Measurements from ENCODE around the gene TEX54. TPM values are rescaled to one million over a fixed set of nuclear protein-coding genes. Genes with fewer than 3 reads are reported as not detected.
A peak's percentile ranks its signal among the peaks of the same experiment; 100 is the strongest.

TEX54 gene
- total RNA-seq, 1 experiment from 2014 or later: not detected

DNA sequence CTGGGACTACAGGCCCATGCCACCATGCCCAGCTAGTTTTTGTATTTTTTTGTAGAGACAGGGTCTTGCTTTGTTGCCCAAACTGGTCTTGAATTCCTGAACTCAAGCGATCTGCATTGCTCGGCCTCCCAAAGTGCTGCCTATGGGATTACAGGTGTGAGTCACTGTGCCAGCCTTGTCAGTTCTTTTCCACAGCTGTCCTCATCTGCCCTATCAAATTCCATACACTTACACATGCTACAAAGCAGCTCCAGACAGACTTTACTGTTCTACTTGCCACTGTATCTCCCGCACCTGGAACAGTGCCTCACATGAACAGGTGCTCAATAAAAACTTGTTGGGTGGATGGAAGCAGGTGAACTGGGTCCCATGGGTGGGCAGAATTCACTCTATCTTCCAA lies 9.0 kb downstream of the TEX54 start:
- Histone ChIP-seq H3K27me3 (no peaks in the 10 kb centered on the region), H3K27ac (no peak overlapping the region), H3K4me1 (no peaks in the 10 kb centered on the region), H3K9me3 (replicated peaks) (no peaks in the 10 kb centered on the region), H3K36me3 (peaks cover 47% of the 10 kb centered on the region), H3K4me3 (no peak overlapping the region)
- peak in 1 of 2 experiments; percentile 27 for DNase-seq

DNA sequence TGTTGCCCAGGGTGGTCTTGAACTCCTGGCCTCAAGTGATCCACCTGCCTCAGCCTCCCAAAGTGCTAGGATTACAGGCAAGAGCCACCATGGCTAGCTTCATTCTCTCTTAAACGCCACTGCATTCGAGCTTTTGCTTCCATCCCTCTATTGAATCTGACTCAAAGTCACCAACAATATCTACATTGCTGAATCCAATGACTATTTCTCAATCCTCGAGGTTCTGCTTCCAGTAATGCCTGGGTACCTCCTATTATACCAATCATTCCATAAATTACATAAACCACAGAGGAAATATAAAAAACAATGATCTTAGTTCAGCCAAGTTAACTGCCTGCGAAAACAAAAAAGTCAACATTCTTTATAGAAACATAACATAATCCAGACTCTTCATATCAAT lies 15.5 kb downstream of the TEX54 start:
- DNase-seq: no peak
- Histone ChIP-seq H3K36me3 (peaks cover 20% of the 10 kb centered on the region), H3K27me3 (no peaks in the 10 kb centered on the region), H3K4me3 (no peak overlapping the region), H3K4me1 (no peaks in the 10 kb centered on the region), H3K9me3 (replicated peaks) (no peaks in the 10 kb centered on the region), H3K27ac (no peak overlapping the region)

DNA sequence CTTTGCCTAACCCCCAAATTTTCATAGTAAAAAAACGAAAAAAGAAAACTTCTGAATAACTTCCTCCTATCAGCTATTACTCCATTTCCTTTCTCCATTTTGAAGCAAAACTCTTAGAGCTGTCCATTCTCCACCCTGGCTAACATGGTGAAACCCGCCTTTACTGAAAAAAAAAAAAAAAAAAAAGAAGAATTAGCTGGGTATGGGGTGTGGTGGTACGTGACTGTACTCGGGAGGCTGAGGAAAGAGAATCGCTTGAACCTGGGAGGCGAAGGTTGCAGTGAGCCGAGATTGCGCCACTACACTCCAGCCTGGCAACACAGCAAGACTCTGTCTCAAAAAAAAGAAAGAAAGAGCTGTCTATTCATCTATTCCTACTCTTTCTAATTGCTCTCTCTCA lies 16.1 kb downstream of the TEX54 start:
- DNase-seq: no peak
- Histone ChIP-seq H3K4me3 (no peak overlapping the region), H3K27me3 (no peaks in the 10 kb centered on the region), H3K9me3 (replicated peaks) (no peaks in the 10 kb centered on the region), H3K36me3 (peaks cover 16% of the 10 kb centered on the region), H3K27ac (no peak overlapping the region), H3K4me1 (no peaks in the 10 kb centered on the region)

DNA sequence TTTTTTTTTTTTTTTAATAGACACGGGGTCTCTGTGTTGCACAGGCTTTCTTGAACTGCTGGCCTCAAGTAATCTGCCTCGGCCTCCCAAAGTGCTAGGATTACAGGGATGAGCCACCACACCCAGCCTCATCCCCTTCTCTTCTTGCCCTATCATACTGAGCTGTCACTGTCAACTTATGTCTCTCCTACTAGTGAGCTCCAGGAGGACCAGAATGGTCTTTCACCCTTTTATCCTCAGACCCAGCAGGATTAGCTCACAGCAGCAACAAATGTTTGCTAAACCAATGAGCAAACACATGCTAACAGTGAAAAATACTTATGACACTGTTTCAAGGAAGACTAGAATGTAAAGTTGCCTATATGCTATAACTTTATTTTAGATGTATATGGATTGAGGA lies 21.0 kb downstream of the TEX54 start:
- no peaks in the 10 kb centered on the region for H3K27me3 ChIP-seq
- no peak overlapping the region for H3K4me3 ChIP-seq
- no peaks in the 10 kb centered on the region for H3K9me3 ChIP-seq (replicated peaks)
- no peaks in the 10 kb centered on the region for H3K4me1 ChIP-seq
- H3K27ac ChIP-seq: no peak overlapping the region
- no peaks in the 10 kb centered on the region; the same call in 1 of the 2 replicates for H3K36me3 ChIP-seq
- DNase-seq: no peak

DNA sequence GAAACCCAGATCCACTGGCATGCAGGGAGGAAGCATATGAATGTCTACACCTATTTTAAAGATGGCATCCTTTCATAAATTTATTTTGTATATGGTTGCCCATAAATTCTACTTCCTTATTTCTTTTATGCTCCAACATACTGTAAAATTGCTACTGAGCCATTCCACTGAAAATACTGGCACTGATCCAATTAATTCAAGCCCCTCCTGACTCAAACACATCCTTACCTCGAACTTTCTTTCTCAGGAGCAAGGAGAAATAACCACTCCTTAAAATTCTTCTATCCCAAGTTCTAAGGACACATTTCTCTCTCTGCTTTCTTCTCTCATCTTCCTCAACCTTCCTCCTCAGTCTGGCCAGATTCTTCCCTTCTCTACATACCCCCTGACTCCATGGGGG lies 21.9 kb downstream of the TEX54 start:
- Histone ChIP-seq H3K4me1 (no peaks in the 10 kb centered on the region), H3K27ac (no peak overlapping the region), H3K36me3 (no peaks in the 10 kb centered on the region; the same call in 1 of the 2 replicates)

DNA sequence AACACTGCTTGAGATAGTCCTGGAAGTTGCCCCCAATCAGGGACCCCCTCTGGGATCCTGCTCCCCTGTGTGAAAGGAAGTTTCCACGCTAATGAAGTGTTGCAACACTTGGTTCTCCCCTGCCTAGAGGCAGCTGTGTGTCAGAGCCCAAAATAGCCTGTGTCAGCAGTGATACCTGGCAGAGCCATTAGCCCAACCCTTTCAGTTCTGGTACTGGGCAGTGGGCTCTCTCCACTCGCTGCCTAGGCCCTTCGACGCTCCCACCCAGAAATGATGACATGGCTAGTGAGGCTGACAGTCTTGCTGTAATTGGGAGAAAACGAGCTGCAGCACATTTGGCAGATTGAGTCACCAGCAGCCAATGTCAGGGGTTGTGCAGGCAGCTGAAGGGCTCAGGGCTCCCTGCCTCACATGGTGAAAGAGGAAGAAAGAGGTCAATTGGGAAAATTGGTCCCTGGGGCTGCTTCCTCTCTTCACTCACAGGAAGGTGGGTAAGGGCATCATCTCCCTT lies 26.0 kb downstream of the TEX54 start:
- Histone ChIP-seq H3K9me3 (replicated peaks) (no peaks in the 10 kb centered on the region), H3K27me3 (no peaks in the 10 kb centered on the region), H3K4me3 (no peak overlapping the region), H3K36me3 (peaks cover 16% of the 10 kb centered on the region), H3K4me1 (peaks cover 6% of the 10 kb centered on the region; the same call in 1 of the 2 replicates), H3K27ac (no peak overlapping the region)
- no peak for DNase-seq

More for the DNA sequence above, 21.9 kb downstream of the TEX54 start:
- no peak for DNase-seq
- Histone ChIP-seq H3K4me3 (no peak overlapping the region), H3K9me3 (replicated peaks) (no peaks in the 10 kb centered on the region), H3K27me3 (no peaks in the 10 kb centered on the region)

DNA sequence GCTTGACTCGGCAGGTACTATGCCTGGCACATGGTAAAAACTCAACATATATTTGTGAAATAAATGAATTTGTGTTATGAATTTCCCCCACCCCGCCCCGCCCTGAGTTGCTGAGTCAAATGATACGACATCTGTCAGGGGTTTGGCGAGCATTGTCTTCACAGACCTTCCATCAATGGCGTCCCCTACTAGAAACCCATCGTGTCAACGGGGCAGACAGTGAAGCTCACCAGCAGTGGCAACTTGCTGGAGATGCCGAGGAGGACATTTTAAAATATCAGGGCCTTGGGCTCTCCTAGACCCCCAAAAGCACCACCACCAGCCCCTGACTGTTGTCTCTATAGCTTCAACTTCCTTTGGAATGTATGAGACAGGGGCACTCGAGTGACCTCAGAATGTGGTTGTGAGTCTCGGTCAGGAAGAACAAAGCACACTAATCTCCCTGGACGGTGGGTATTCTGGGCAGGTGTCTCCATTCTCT lies 26.6 kb downstream of the TEX54 start:
- Histone ChIP-seq H3K9me3 (replicated peaks) (no peaks in the 10 kb centered on the region), H3K27me3 (no peaks in the 10 kb centered on the region), H3K36me3 (peaks cover 22% of the 10 kb centered on the region), H3K4me3 (peak overlapping the region; percentile 74), H3K27ac (no peak overlapping the region), H3K4me1 (peaks cover 6% of the 10 kb centered on the region; the same call in 1 of the 2 replicates)
- DNase-seq: no peak

DNA sequence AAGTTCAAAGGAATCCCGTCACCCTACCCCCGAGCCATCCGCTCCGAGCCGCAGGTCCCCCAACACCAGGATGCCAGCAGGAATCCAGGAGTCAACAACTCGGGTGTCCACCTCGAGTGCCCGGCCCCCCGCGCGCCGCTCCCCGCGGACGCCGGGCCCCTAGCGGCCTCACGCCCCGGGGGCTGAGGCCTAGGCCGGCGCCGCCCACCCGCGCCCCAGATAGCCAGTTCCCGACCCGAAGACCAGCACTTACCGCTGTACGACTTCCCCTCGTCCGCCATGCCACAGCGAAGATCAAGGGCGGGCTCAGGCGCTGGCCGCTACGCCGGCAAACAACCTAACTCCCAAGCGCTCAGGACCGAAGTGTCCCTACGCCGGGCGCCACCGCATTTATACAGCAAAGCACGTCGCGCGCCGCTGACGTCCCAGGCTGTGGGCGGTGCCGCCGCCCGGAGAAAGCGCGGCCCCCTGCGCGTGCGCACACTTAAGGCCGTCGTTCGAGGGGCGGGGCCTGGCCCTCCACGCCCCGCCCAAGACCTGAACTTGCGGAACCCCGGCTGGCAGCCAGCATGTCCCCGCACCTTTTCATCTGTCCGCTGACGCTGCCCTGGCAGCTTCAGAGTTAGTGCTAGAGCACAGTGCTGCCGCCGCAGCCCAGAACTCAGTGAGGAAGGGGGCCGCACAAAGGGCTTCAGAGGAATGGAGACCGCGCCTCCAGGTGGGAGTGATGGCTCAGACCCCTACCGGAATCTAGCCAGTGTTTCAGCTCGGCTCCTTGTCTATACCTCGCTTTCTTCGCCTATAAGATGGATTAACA lies 27.4 kb downstream of the TEX54 start, which contains the start of gene NXF1:
Gene NXF1 (minus strand): TSS at position 365 of the 817 bp plus-strand sequence. CDS start 84 bp downstream, at position 281.
- Histone ChIP-seq H3K4me3 (peak within 1 kb of the TSS; percentile 74), H3K27me3 (no peaks in the 10 kb centered on the region), H3K36me3 (peaks cover 27% of the 10 kb centered on the region), H3K4me1 (peaks cover 6% of the 10 kb centered on the region; the same call in 1 of the 2 replicates), H3K27ac (peak within 1 kb of the TSS; percentile 4; the same call in 1 of the 2 replicates), H3K9me3 (replicated peaks) (no peaks in the 10 kb centered on the region)
- peak; percentile 91 to 95 for DNase-seq

DNA sequence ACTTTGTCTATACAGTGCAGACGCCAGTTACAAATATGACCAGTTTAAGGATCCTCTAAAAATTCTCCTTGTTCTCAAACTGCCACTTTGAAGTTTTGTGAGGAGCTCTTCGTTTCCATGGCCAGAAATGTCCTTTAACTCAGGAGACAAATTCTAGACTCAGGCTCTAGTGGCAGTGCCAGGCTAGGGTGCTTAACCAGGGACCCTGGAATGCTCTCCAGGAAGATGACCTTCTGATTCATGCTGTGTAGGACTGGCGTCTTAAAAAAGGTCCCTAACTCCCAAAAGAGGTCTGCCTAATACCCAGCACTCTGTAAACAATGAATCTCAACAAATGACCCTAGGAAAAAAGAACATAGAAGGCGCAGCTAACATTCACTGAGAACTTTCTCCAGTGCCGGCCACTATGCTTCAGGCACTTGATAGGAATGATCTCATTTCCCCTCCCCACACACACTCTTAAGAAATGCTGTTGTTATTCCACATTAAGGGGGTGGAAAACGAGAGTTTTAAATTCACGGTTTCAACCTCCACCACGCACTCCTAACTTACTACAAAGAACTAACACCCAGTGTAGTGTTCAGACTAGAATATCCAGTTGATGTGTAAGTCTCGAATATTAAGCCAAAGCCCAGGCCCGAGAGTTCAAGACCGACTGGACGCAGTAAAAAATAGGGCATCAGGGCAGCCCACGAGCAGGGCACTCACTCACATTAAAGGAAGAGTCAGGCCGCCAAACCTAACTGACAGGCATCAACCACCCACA lies 28.1 kb downstream of the TEX54 start:
- H3K4me1 ChIP-seq: peaks cover 6% of the 10 kb centered on the region; the same call in 1 of the 2 replicates
- peaks cover 33% of the 10 kb centered on the region for H3K36me3 ChIP-seq
- no peaks in the 10 kb centered on the region for H3K27me3 ChIP-seq
- H3K27ac ChIP-seq: peak overlapping the region; percentile 4; the same call in 1 of the 2 replicates
- H3K9me3 ChIP-seq (replicated peaks): no peaks in the 10 kb centered on the region
- H3K4me3 ChIP-seq: peak overlapping the region; percentile 74
- DNase-seq: peak in 1 of 2 experiments; percentile 33

DNA sequence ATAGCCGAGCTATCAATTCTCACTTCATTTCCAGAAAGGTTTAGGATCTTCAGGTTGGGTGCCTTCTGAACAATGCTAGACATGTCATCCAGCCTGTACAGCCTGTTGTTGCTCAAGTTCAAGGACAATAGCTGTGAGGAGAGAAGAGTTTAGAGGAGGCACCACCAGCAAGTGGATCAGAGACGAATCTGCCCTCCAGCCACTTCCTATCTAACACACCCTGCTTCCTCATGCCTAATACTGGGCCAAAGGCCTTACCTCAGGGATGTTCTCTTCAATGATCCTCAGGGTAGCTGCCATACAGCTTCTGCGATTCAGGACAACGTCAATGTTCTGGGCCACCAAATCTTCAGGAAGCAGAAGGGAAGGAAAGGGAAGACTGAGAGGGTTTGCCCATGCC lies 31.6 kb downstream of the TEX54 start:
- no peaks in the 10 kb centered on the region for H3K27me3 ChIP-seq
- no peak for DNase-seq
- H3K27ac ChIP-seq: no peak overlapping the region
- no peak overlapping the region for H3K4me3 ChIP-seq
- H3K36me3 ChIP-seq: peaks cover 57% of the 10 kb centered on the region
- peaks cover 6% of the 10 kb centered on the region; the same call in 1 of the 2 replicates for H3K4me1 ChIP-seq
- no peaks in the 10 kb centered on the region for H3K9me3 ChIP-seq (replicated peaks)

DNA sequence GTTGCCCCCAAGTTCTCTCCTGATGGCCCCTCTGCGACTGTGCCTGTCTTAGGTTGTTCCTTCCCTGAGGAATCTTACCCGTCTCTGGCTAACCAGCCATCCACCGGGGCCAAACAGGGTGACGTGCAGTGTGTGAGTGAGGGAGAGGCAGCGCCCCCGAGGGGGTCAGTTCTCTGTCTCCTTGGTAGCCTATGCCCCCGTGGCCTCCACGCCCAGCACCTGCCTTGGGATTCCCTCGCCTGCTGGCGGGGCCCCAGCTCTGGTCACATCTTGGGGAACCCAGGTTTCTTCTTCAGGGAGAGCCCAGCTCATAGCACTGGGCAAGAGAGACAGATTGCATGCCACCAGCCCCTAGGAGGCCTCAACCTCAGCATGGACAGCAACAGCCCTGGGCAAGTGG lies 33.2 kb downstream of the TEX54 start:
- DNase-seq: no peak
- Histone ChIP-seq H3K27me3 (no peaks in the 10 kb centered on the region), H3K9me3 (replicated peaks) (no peaks in the 10 kb centered on the region), H3K4me3 (no peak overlapping the region), H3K27ac (no peak overlapping the region), H3K4me1 (peaks cover 6% of the 10 kb centered on the region; the same call in 1 of the 2 replicates), H3K36me3 (peaks cover 72% of the 10 kb centered on the region)

DNA sequence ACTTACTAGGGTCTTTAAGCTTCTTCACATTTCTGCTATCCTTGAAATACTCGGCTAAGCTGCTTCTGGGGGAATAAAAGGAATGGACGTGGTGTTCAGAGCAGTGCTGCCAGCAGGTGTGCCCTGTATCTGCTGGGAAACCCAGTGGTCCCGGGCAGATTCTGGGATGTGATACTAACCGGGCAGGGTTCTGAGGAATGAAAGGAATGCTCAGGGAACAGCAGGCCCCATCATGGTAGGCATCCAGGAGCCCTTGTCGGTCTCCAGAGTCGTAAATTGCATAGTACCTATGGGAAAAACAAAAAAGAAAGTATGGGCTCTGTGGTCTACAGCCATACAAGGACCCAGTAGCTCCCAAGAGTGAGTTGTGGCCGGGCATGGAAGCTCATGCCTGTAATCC lies 36.4 kb downstream of the TEX54 start:
- Histone ChIP-seq H3K4me3 (no peak overlapping the region), H3K27ac (no peak overlapping the region), H3K27me3 (no peaks in the 10 kb centered on the region), H3K4me1 (no peaks in the 10 kb centered on the region), H3K36me3 (peaks cover 67% of the 10 kb centered on the region), H3K9me3 (replicated peaks) (no peaks in the 10 kb centered on the region)
- no peak for DNase-seq

DNA sequence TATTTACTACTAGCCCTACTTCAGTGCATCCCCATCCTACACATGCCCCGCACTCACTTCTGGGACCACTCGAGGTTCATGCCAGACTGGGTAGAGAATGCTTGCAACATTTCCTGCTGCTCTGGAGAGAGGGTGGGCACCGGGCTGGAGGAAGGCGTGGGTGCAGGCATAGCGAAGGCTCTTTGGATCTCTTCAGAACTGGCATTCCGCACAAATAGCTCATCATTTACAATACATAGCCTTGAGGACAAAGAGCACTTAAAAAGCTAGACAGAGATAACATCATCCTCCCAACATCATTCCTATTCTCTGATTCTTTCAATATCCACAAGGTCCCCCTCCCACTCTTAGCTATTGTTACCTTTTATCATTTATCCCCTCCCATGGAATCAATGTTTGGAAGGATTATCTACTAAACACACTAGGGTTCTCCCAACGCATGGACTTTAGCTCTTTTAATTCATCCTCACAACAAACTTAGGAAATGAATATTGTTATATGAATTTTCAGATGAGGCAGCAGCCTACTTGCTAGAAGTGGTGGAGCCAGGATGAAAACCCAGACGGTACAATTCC lies 38.4 kb downstream of the TEX54 start:
- Histone ChIP-seq H3K4me1 (no peaks in the 10 kb centered on the region), H3K4me3 (no peak overlapping the region), H3K27me3 (no peaks in the 10 kb centered on the region), H3K27ac (no peak overlapping the region), H3K36me3 (peaks cover 55% of the 10 kb centered on the region), H3K9me3 (replicated peaks) (no peaks in the 10 kb centered on the region)
- no peak for DNase-seq

DNA sequence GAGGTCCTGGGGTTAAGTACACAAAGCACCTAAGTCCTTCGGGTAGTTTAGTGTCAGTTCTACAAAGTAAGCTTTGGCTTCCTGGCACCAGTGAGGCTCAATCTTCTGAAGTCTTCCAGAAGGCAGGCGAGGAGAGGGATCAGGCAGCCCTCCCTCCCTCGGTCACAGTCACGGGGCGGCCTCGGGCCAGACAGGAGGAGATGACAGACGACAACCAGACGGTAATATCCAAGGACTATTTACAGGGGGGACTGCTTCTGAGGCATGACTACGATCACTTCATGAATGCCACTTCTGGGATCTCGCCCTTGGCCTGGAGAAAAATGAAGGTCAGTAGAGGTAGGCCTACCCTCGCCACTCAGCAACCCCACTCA lies 40.5 kb downstream of the TEX54 start:
- peaks cover 39% of the 10 kb centered on the region for H3K36me3 ChIP-seq
- H3K27ac ChIP-seq: no peak overlapping the region; the same call in 1 of the 2 replicates
- H3K4me1 ChIP-seq: no peaks in the 10 kb centered on the region
- no peaks in the 10 kb centered on the region for H3K9me3 ChIP-seq (replicated peaks)
- H3K27me3 ChIP-seq: no peaks in the 10 kb centered on the region
- peak overlapping the region; percentile 68 for H3K4me3 ChIP-seq
- DNase-seq: peak in 1 of 2 experiments; percentile 23
